ENCODE results near the gene DEDD. TPM values are rescaled to one million over a fixed set of nuclear protein-coding genes. Genes with fewer than 3 reads are reported as not detected.

Gene DEDD
- total and polyA plus RNA-seq, 2 donors (not counting 1 experiment from before 2014, with no cell fraction given), result 35.9 to 40.8 TPM

- Histone ChIP-seq H3K36me3 (replicated peaks in 1 of 2; ENCODE audit: control extremely low read depth in 1 of 2, control insufficient read depth in 1 of 2, extremely low read depth in 1 of 2, insufficient read depth in 2 of 2, low read length in 1 of 2) (peaks cover 0 to 24% of the 10 kb centered on the region in 2 experiments), H3K9me3 (ENCODE audit: control extremely low read depth in 1 of 3, control insufficient read depth in 2 of 3, insufficient read depth in 1 of 3, low read length in 2 of 3) (no peaks in the 10 kb centered on the region), H2AFZ (ENCODE audit: insufficient read depth, low read depth, low read length, poor library complexity, severe bottlenecking) (no peak overlapping the region), H3K4me1 (ENCODE audit: control insufficient read depth in 2 of 2, insufficient read depth in 2 of 2, low read length in 2 of 2) (peaks cover 16 to 31% of the 10 kb centered on the region in 2 donors), H3K4me2 (replicated peaks; ENCODE audit: low read depth, low read length, poor library complexity, severe bottlenecking) (no peak overlapping the region), H3K79me2 (ENCODE audit: control insufficient read depth, insufficient read depth, low read length) (peaks cover 3% of the 10 kb centered on the region), H4K20me1 (ENCODE audit: control insufficient read depth, insufficient read depth, low read length, poor library complexity, severe bottlenecking) (peaks cover 5% of the 10 kb centered on the region), H3K27ac (ENCODE audit: low read length in 2 of 2) (no peak overlapping the region), H3K27me3 (replicated peaks in 1 of 4; ENCODE audit: control extremely low read depth in 1 of 4, control insufficient read depth in 3 of 4, insufficient read depth in 4 of 4, low read length in 3 of 4) (no peaks in the 10 kb centered on the region), H3K4me3 (ENCODE audit: control extremely low read depth in 1 of 5, extremely low read depth in 1 of 5, insufficient read depth in 1 of 5, low read depth in 2 of 5, low read length in 4 of 5) (no peak overlapping the region), H3K9ac (ENCODE audit: low read length) (no peak overlapping the region)
- CTCF ChIA-PET, result interaction anchor here (1.2 to 8.7 kb wide), 3 partner anchors 30 to 104 kb away, joined by 3 to 142 read pairs (median 137); partner anchors contain the start of genes ARHGAP30 and PPOX
- ATAC-seq (ENCODE audit: low read depth), result no peak
- POLR2A ChIA-PET, result no interaction called here
- no CpG with 5 or more reads among the region's 2 CpGs for WGBS (ENCODE audit: insufficient coverage)
- H3K9me3 Mint-ChIP-seq (ENCODE audit: insufficient read depth), result no peaks in the 10 kb centered on the region
- H3K27me3 Mint-ChIP-seq, result no peaks in the 10 kb centered on the region
- no peak for DNase-seq
- TF ChIP-seq CTCF (IDR thresholded peaks at IDR 0.05), result no peak
- H3K4me1 Mint-ChIP-seq, result peaks cover 39% of the 10 kb centered on the region
- no peak overlapping the region for H3K27ac Mint-ChIP-seq
- H3K4me3 Mint-ChIP-seq, result no peak overlapping the region
- intact Hi-C loops (cut with micrococcal nuclease), result no loop called here
Measured at GRCh38 chr1:161100556-161100955, 31.9 kb downstream of the DEDD start.

DNA sequence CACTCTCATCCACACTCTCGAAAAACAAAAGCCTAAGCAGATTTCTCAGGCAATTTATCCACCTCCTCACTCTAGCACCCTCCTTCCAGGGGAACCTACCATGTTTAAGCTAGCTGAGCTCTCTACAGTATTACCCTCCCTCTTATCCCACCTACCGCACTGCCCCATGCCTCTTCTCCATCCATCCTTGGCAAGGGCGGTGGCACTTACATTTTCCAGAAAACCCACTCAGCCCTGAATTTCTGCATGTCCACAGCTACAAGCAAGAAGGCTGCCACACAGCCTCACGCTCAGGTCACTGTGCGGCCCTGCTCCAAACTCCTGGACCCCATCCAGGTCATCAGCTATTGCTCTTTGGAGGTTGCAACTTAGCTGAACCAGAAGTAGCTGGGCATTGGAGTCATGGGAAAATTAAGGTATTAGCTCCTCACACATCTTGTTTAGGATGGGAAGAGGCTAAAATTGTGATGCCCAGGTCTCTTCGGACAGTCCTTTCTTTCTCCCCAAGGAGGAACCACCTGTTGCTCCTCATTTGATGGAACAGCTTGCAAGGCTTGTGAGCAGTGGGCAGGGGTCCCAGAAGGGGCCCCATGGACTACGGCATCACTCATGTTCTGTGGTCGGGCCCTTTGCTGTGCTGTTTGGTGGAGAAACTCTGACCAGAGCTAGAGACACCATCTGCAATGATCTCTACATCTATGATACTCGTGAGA is 33.2 kb downstream of the DEDD start:
- no peak overlapping the region for H3K9ac ChIP-seq (ENCODE audit: low read length)
- WGBS (ENCODE audit: insufficient coverage), result 99% methylated on average over 8 of the region's 9 CpGs
- H3K27me3 Mint-ChIP-seq, result no peaks in the 10 kb centered on the region

More for the DNA sequence above, 33.2 kb downstream of the DEDD start:
- ATAC-seq (ENCODE audit: low read depth) (no peak), DNase-seq (no peak)
- no peak overlapping the region for H2AFZ ChIP-seq (ENCODE audit: insufficient read depth, low read depth, low read length, poor library complexity, severe bottlenecking)
- TF ChIP-seq EZH2 (IDR thresholded peaks at IDR 0.05; ENCODE audit: borderline replicate concordance, insufficient read depth, low read depth, low read length, poor library complexity, severe bottlenecking), result no peak
- no peak for TF ChIP-seq CTCF (IDR thresholded peaks at IDR 0.05)
- no peaks in the 10 kb centered on the region for H3K79me2 ChIP-seq (ENCODE audit: control insufficient read depth, insufficient read depth, low read length)
- no peaks in the 10 kb centered on the region for H3K27me3 ChIP-seq (replicated peaks in 1 of 4; ENCODE audit: control extremely low read depth in 1 of 4, control insufficient read depth in 3 of 4, insufficient read depth in 4 of 4, low read length in 3 of 4)
- no peak overlapping the region for H3K27ac ChIP-seq (ENCODE audit: low read length in 2 of 2)
- H3K4me3 ChIP-seq (ENCODE audit: control extremely low read depth in 1 of 5, extremely low read depth in 1 of 5, insufficient read depth in 1 of 5, low read depth in 2 of 5, low read length in 4 of 5), result no peak overlapping the region
- H3K36me3 ChIP-seq (replicated peaks in 1 of 2; ENCODE audit: control extremely low read depth in 1 of 2, control insufficient read depth in 1 of 2, extremely low read depth in 1 of 2, insufficient read depth in 2 of 2, low read length in 1 of 2), result peaks cover 0 to 24% of the 10 kb centered on the region in 2 experiments
- Mint-ChIP-seq H3K4me3 (peak overlapping the region; percentile 94), H3K27ac (peak overlapping the region; percentile 90), H3K4me1 (peaks cover 36% of the 10 kb centered on the region), H3K9me3 (ENCODE audit: insufficient read depth) (no peaks in the 10 kb centered on the region)
- H3K4me1 ChIP-seq (ENCODE audit: control insufficient read depth in 2 of 2, insufficient read depth in 2 of 2, low read length in 2 of 2), result peaks cover 16 to 31% of the 10 kb centered on the region in 2 donors
- CTCF ChIA-PET, result interaction anchor here (1.2 to 8.7 kb wide), 8 partner anchors 28 to 103 kb away, joined by 4 to 142 read pairs (median 33); partner anchors contain the start of genes ARHGAP30, F11R, TSTD1 and USF1
- no peaks in the 10 kb centered on the region for H3K9me3 ChIP-seq (ENCODE audit: control extremely low read depth in 1 of 3, control insufficient read depth in 2 of 3, insufficient read depth in 1 of 3, low read length in 2 of 3)
- H4K20me1 ChIP-seq (ENCODE audit: control insufficient read depth, insufficient read depth, low read length, poor library complexity, severe bottlenecking), result no peaks in the 10 kb centered on the region
- POLR2A ChIA-PET, result interaction anchor here (0.9 to 2.8 kb wide), 7 partner anchors 17 to 109 kb away, joined by 3 to 23 read pairs (median 5); partner anchors contain the start of genes ARHGAP30, F11R, NIT1 and PFDN2
- intact Hi-C loops (cut with micrococcal nuclease), result loop anchor here (5.0 to 10.0 kb wide), 2 partner anchors 77 to 286 kb away; partner anchors contain the start of gene F11R
- peak overlapping the region; percentile 87 for H3K4me2 ChIP-seq (replicated peaks; ENCODE audit: low read depth, low read length, poor library complexity, severe bottlenecking)
